Hindlimb muscle (tissue), 1 donor: ENCODE results near the gene XRCC1. TPM values are rescaled to one million over a fixed set of nuclear protein-coding genes. Genes with fewer than 3 reads are reported as not detected.
"Not testable (repeated sequence)": the region's sequence is repeated elsewhere in the genome, so short reads cannot be mapped to it uniquely, and the experiment has no call there.

Experiments used
- DNase-seq: peaks from one replicate; pipeline ENCODE4 v3.0.0-alpha.2; 2013
- polyA plus RNA-seq: library from polyadenylated mRNA; unstranded; fragments of 120-200 nt; gene quantifications from one replicate; pipeline ENCODE4 v1.2.1, GENCODE V29; 2013; ENCODE audit not compliant: insufficient read length

The XRCC1 gene
- polyA plus RNA-seq: 39.5 TPM

GRCh38 chr19:43575156-43575950 lies at the start of gene XRCC1, which contains the start of gene PINLYP:
TSS of gene XRCC1 (minus strand) at chr19:43575527. CDS start at chr19:43575458, 69 bp downstream.
TSS of gene PINLYP (plus strand) at chr19:43575801. CDS start at chr19:43577192, 1,391 bp downstream.
- peak; percentile 100 for DNase-seq

GRCh38 chr19:43624933-43625332 lies 49.6 kb upstream of the XRCC1 start:
- no peak for DNase-seq

- DNase-seq: no peak
Measured at GRCh38 chr19:43623889-43624670, 48.8 kb upstream of the XRCC1 start.

- no peak for DNase-seq
Measured at GRCh38 chr19:43622956-43623355, 47.6 kb upstream of the XRCC1 start.

GRCh38 chr19:43622070-43622469 lies 46.7 kb upstream of the XRCC1 start:
- no peak for DNase-seq

- no peak for DNase-seq
Measured at GRCh38 chr19:43620061-43621001, 45.0 kb upstream of the XRCC1 start.

- peak; percentile 94 for DNase-seq
Measured at GRCh38 chr19:43619262-43620060, 44.1 kb upstream of the XRCC1 start, which contains the start of gene ZNF428. TSS of gene ZNF428 (minus strand) at chr19:43619629. CDS start at chr19:43614304, 5,325 bp downstream.

GRCh38 chr19:43618921-43619261 lies 43.6 kb upstream of the XRCC1 start:
- DNase-seq: no peak

GRCh38 chr19:43616954-43617353 lies 41.6 kb upstream of the XRCC1 start:
- DNase-seq: no peak

- no peak for DNase-seq
Measured at GRCh38 chr19:43616306-43616705, 41.0 kb upstream of the XRCC1 start.

- DNase-seq: no peak
Measured at GRCh38 chr19:43612374-43612773, 37.0 kb upstream of the XRCC1 start.

GRCh38 chr19:43611788-43612187 lies 36.5 kb upstream of the XRCC1 start, which contains the start of gene SRRM5:
TSS of gene SRRM5 (plus strand) at chr19:43612088. CDS start at chr19:43612122, 34 bp downstream.
- no peak for DNase-seq

GRCh38 chr19:43610493-43610892 lies 35.2 kb upstream of the XRCC1 start:
- no peak for DNase-seq

- no peak for DNase-seq
Measured at GRCh38 chr19:43609872-43610271, 34.5 kb upstream of the XRCC1 start.

- DNase-seq: no peak
Measured at GRCh38 chr19:43607238-43608205, 32.2 kb upstream of the XRCC1 start.

GRCh38 chr19:43606569-43607229 lies 31.4 kb upstream of the XRCC1 start:
- DNase-seq: peak; percentile 50

- DNase-seq: no peak
Measured at GRCh38 chr19:43605875-43606568, 30.7 kb upstream of the XRCC1 start.

- not testable (repeated sequence) for DNase-seq
Measured at GRCh38 chr19:43600326-43600725, 25.0 kb upstream of the XRCC1 start.
